Measurements from ENCODE around the gene ABCA5. TPM values are rescaled to one million over a fixed set of nuclear protein-coding genes. Genes with fewer than 3 reads are reported as not detected.

The ABCA5 gene
- total RNA-seq, result 10 to 100 TPM; 52.1 to 84.5 (median 57.6) TPM
- total RNA-seq (2013), result 60.0 TPM

GRCh38 chr17:69327060-69327831 is at the start of gene ABCA5:
ABCA5 (minus strand) TSS chr17:69327133; CDS start chr17:69314415, 12,718 bp downstream.
- Histone ChIP-seq H3K36me3 (ENCODE audit: control insufficient read depth, insufficient read depth, low read length) (no peaks in the 10 kb centered on the region), H3K27ac (ENCODE audit: low read length) (peak within 1 kb of the TSS; percentile 97), H3K9me3 (ENCODE audit: control insufficient read depth, insufficient read depth, low read length) (no peaks in the 10 kb centered on the region), H3K4me1 (ENCODE audit: control insufficient read depth, insufficient read depth, low read length) (peaks cover 13% of the 10 kb centered on the region), H3K4me3 (ENCODE audit: low read length) (peak within 1 kb of the TSS; percentile 94), H3K27me3 (ENCODE audit: control insufficient read depth, insufficient read depth, low read length) (peaks cover 14% of the 10 kb centered on the region)
- H3K4me1 Mint-ChIP-seq, result peaks cover 15 to 22% of the 10 kb centered on the region in 2 donors
- no peaks in the 10 kb centered on the region for H3K36me3 Mint-ChIP-seq
- peaks cover 5 to 19% of the 10 kb centered on the region in 2 donors for H3K27me3 Mint-ChIP-seq (ENCODE audit: low read depth in 2 of 2)
- TF ChIP-seq CTCF (IDR thresholded peaks at IDR 0.05), result no peak
- peak within 1 kb of the TSS; percentile 95 for H3K4me3 Mint-ChIP-seq
- intact Hi-C loops (cut with micrococcal nuclease), result loop anchor here (10.0 kb wide), 1 partner anchor 1332 kb away; the partner anchor contains the start of gene C17orf58
- no peaks in the 10 kb centered on the region for H3K9me3 Mint-ChIP-seq
- ATAC-seq, result peak; percentile 93 to 99 (median 94)
- H3K27ac Mint-ChIP-seq, result peak within 1 kb of the TSS; percentile 78 to 99
- peak; percentile 81 to 97 for DNase-seq
- WGBS (ENCODE audit: insufficient coverage), result under 1% methylated on average over 74 of the region's 74 CpGs

GRCh38 chr17:69375229-69375628 is 48.3 kb upstream of the ABCA5 start:
- no peak for TF ChIP-seq CTCF (IDR thresholded peaks at IDR 0.05)
- Mint-ChIP-seq H3K36me3 (no peaks in the 10 kb centered on the region), H3K9me3 (no peaks in the 10 kb centered on the region), H3K4me1 (peaks cover 6 to 10% of the 10 kb centered on the region in 2 donors), H3K27me3 (ENCODE audit: low read depth in 2 of 2) (peaks cover 0 to 4% of the 10 kb centered on the region in 2 donors), H3K4me3 (peak overlapping the region; percentile 63), H3K27ac (peak overlapping the region in 1 of 2 donors; percentile 9)
- Histone ChIP-seq H3K9me3 (ENCODE audit: control insufficient read depth, insufficient read depth, low read length) (no peaks in the 10 kb centered on the region), H3K4me1 (ENCODE audit: control insufficient read depth, insufficient read depth, low read length) (peaks cover 10% of the 10 kb centered on the region), H3K27me3 (ENCODE audit: control insufficient read depth, insufficient read depth, low read length) (no peaks in the 10 kb centered on the region), H3K27ac (ENCODE audit: low read length) (no peak overlapping the region), H3K4me3 (ENCODE audit: low read length) (no peak overlapping the region), H3K36me3 (ENCODE audit: control insufficient read depth, insufficient read depth, low read length) (no peaks in the 10 kb centered on the region)
- peak in 1 of 3 donors; percentile 43 for ATAC-seq
- intact Hi-C loops (cut with micrococcal nuclease), result no loop called here
- no CpG with 5 or more reads among the region's 2 CpGs for WGBS (ENCODE audit: insufficient coverage)
- DNase-seq, result no peak

- no peaks in the 10 kb centered on the region for H3K36me3 Mint-ChIP-seq
- ATAC-seq (no peak), DNase-seq (no peak)
- H3K27me3 Mint-ChIP-seq (ENCODE audit: low read depth in 2 of 2), result peaks cover 0 to 4% of the 10 kb centered on the region in 2 donors
- no peaks in the 10 kb centered on the region for H3K27me3 ChIP-seq (ENCODE audit: control insufficient read depth, insufficient read depth, low read length)
- H3K4me3 Mint-ChIP-seq, result no peak overlapping the region
- 94% methylated on average over 1 of the region's 2 CpGs for WGBS (ENCODE audit: insufficient coverage)
- intact Hi-C loops (cut with micrococcal nuclease), result no loop called here
- H3K27ac Mint-ChIP-seq, result no peak overlapping the region
- no peaks in the 10 kb centered on the region for H3K9me3 ChIP-seq (ENCODE audit: control insufficient read depth, insufficient read depth, low read length)
- H3K4me3 ChIP-seq (ENCODE audit: low read length), result no peak overlapping the region
- peaks cover 6 to 10% of the 10 kb centered on the region in 2 donors for H3K4me1 Mint-ChIP-seq
- no peaks in the 10 kb centered on the region for H3K36me3 ChIP-seq (ENCODE audit: control insufficient read depth, insufficient read depth, low read length)
- no peaks in the 10 kb centered on the region for H3K9me3 Mint-ChIP-seq
- no peak overlapping the region for H3K27ac ChIP-seq (ENCODE audit: low read length)
- peaks cover 10% of the 10 kb centered on the region for H3K4me1 ChIP-seq (ENCODE audit: control insufficient read depth, insufficient read depth, low read length)
- no peak for TF ChIP-seq CTCF (IDR thresholded peaks at IDR 0.05)
These were observed 46.1 kb upstream of the ABCA5 start for GRCh38 chr17:69373069-69373468.

Data from natural killer cell (primary cell).